HAP-1 (cell line): ENCODE measurements around the gene LRRC8E.

ENCODE experiments used
- DNase-seq, 2 experiments: peaks; one replicate each; pipeline ENCODE4 v3.0.0-alpha.2; 2016 to 2020; ENCODE audit warnings: low spot score in 2 of 2
- H3K27me3 ChIP-seq: fragments of 250-450 bp; sonication (Bioruptor Pico); 2 replicates; pipeline ENCODE4 v1.5.1; 2020; ENCODE audit warnings: low read depth, mild to moderate bottlenecking, moderate library complexity
- H3K36me3 ChIP-seq: fragments of 250-450 bp; sonication (Bioruptor Pico); replicated peaks from 2 replicates; pipeline ENCODE4 v1.5.1; 2020; ENCODE audit warnings: mild to moderate bottlenecking
- H3K4me1 ChIP-seq: fragments of 250-450 bp; sonication (Bioruptor Pico); 2 replicates; pipeline ENCODE4 v1.5.1; 2020; ENCODE audit warnings: mild to moderate bottlenecking
- H3K4me3 ChIP-seq: fragments of 250-450 bp; sonication (Bioruptor Pico); 2 replicates; pipeline ENCODE4 v1.5.1; 2020; ENCODE audit warnings: mild to moderate bottlenecking, moderate library complexity
- H3K9me3 ChIP-seq: fragments of 250-450 bp; sonication (Bioruptor Pico); 2 replicates; pipeline ENCODE4 v1.5.1; 2020; ENCODE audit warnings: mild to moderate bottlenecking, moderate library complexity
- in situ Hi-C: fragments of 300-500 bp; cut with MboI; formaldehyde crosslinking; loops from 3 replicates; pipeline ENCODE4 v1.14.3; 2020; ENCODE audit warnings: low sequenced_read_pairs, inconsistent platforms, mixed read lengths

LRRC8E gene

DNA sequence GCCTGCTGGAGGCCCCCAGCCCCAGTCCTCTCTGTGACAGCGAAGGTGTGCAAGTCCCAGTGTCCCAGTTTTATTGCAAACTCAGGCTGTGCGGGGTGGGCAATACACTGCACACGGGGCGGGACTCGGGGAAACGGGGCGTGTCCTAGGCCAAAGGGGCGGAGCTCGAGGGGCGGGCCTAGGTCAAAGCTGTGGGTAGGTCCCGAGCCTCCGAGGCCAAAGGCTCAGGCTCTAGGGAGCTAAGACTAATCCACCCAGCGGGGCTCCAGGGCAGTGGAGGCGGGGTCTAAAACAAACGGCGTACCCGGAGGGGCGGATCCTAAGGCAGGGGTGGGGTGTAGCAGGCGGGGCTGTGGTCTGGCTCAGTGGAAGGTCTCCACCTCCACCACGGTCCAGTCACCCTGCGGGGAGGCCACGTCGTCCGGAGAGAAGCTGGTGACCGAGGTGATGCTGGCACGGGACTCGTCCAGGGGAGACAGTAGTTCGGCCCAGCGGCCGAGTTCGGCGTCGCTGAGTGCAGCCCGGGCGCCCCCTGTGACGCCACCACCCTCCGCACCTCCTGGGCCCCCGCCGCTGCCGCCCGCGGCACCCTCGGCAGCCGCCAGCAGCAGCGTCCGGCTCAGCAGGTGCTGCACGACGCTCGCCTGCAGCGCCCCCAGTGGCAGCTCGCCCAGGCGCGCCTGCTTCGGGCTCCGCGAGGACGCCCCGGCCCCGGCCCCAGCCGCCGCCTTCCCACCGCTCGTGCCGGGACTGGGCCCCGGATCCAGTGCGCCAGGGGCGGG lies 19.4 kb upstream of the LRRC8E start:
- Histone ChIP-seq H3K4me3 (peak overlapping the region; percentile 27), H3K4me1 (peaks cover 32% of the 10 kb centered on the region), H3K27me3 (no peaks in the 10 kb centered on the region)

DNA sequence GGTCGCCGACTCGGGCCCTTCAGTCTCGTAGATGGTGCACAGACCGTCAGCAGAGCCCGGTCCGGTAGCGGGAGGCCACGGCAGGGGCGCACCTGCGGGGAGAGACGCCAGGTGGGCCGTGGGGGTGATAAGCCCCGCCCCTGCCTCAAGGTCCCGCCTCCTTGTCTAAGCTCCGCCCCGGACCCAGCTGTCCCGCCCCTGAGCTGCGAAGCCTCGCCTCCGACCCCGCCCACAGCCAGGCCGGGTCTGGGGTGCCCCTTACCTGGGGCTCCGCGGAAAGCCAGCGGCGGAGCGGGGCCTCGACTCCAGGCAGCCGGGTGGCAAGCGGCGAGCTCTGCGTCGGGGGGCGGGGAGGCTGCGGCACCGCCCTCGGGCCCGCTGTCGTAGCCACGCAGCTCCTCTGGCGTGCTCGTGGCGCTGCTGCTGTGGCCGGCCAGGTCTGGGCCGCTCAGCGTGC lies 18.8 kb upstream of the LRRC8E start:
- peak overlapping the region; percentile 27 for H3K4me3 ChIP-seq
- no peaks in the 10 kb centered on the region for H3K9me3 ChIP-seq
- 0 out of 2 replicates have a peak, but pooled peaks cover 4% of the 10 kb centered on the region for H3K36me3 ChIP-seq
- in situ Hi-C loops, result loop anchor here (5.0 kb wide), 1 partner anchor 53 kb away; the partner anchor contains the start of gene SNAPC2
- DNase-seq, result peak; percentile 34 to 83
- no peaks in the 10 kb centered on the region for H3K27me3 ChIP-seq
- peaks cover 33% of the 10 kb centered on the region for H3K4me1 ChIP-seq

More for the DNA sequence above, 19.4 kb upstream of the LRRC8E start:
- in situ Hi-C loops, result loop anchor here (5.0 kb wide), 1 partner anchor 53 kb away; the partner anchor contains the start of gene SNAPC2
- no peaks in the 10 kb centered on the region for H3K9me3 ChIP-seq
- 0 out of 2 replicates have a peak, but pooled peaks cover 4% of the 10 kb centered on the region for H3K36me3 ChIP-seq
- peak; percentile 94 to 97 for DNase-seq

DNA sequence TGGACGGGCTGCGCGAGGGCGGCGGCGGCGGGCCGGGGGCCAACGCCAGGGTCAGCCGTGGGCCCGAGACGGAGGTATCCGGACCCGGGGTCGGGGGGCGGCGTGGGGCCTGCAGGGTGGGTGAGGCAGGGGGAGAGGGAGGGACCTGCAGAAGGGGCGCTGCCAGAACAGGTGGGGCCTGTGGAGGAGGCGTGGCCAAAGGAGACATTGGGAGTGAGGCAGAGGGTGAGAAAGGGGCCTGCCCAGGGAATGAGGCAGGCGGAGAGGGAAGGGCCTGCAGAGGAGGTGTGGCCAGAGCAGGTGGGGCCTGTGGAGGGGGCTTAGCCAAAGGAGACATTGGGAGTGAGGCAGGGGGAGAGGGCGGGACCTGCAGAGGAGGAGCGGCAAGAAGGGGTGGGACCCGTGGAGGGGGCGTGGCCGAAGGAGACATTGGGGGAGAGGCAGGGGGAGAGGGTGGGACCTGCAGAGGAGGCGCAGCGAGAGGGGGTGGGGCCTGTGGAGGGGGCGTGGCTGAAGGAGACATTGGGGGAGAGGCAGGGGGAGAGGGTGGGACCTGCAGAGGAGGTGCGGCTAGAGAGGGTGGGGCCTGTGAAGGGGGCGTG lies 18.3 kb upstream of the LRRC8E start:
- H3K36me3 ChIP-seq, result 0 out of 2 replicates have a peak, but pooled peaks cover 4% of the 10 kb centered on the region
- H3K27me3 ChIP-seq, result no peaks in the 10 kb centered on the region
- in situ Hi-C loops, result loop anchor here (5.0 kb wide), 1 partner anchor 52 kb away; the partner anchor contains the start of gene SNAPC2
- H3K9me3 ChIP-seq, result no peaks in the 10 kb centered on the region
- peak overlapping the region; percentile 27; the same call in 1 of the 2 replicates for H3K4me3 ChIP-seq
- peaks cover 37% of the 10 kb centered on the region for H3K4me1 ChIP-seq
- DNase-seq, result peak; percentile 84 to 98

DNA sequence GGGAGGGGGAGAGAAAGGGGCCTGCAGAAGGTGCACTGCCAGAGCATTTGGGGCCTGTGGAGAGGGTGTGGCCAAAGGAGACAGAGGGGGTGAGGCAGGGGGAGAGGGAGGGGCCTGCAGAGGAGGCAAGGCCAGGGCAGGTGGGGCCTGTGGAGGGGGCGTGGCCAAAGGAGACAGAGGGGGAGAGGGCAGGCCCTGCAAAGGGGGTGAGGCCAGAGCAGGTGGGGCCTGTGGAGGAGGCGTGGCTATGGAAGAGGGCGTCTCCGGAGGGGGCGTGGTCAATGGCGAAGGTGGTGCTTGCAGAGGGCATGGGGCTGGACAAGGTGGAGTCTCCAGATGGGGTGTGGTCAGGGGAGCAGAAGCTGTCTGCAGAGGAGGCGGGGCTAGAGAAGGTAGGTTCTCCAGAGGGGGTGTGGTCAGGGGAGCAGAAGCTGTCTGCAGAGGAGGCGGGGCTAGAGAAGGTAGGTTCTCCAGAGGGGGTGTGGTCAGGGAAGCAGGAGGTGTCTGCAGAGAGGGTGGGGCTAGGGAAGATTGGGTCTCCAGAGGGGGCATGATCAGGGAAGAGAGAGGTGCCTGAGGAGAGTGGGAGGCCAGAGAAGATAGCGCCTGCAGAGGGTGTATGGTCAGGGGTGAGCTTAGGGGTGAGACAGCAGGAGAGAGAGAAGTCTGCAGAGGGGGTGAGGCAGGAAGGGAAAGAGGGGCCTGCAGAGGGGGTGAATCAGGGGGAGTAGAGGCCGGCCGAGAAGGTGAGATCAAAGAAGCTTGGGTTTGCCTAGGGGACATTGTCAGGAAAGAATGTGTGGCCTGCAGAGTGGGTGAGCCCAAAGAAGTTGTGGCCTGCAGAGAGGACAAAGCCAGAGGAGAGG lies 17.5 kb upstream of the LRRC8E start:
- Histone ChIP-seq H3K36me3 (0 out of 2 replicates have a peak, but pooled peaks cover 4% of the 10 kb centered on the region), H3K9me3 (no peaks in the 10 kb centered on the region), H3K4me3 (no peak overlapping the region), H3K27me3 (no peaks in the 10 kb centered on the region), H3K4me1 (peaks cover 37% of the 10 kb centered on the region)
- DNase-seq, result peak; percentile 66 to 97
- in situ Hi-C loops, result no loop called here

DNA sequence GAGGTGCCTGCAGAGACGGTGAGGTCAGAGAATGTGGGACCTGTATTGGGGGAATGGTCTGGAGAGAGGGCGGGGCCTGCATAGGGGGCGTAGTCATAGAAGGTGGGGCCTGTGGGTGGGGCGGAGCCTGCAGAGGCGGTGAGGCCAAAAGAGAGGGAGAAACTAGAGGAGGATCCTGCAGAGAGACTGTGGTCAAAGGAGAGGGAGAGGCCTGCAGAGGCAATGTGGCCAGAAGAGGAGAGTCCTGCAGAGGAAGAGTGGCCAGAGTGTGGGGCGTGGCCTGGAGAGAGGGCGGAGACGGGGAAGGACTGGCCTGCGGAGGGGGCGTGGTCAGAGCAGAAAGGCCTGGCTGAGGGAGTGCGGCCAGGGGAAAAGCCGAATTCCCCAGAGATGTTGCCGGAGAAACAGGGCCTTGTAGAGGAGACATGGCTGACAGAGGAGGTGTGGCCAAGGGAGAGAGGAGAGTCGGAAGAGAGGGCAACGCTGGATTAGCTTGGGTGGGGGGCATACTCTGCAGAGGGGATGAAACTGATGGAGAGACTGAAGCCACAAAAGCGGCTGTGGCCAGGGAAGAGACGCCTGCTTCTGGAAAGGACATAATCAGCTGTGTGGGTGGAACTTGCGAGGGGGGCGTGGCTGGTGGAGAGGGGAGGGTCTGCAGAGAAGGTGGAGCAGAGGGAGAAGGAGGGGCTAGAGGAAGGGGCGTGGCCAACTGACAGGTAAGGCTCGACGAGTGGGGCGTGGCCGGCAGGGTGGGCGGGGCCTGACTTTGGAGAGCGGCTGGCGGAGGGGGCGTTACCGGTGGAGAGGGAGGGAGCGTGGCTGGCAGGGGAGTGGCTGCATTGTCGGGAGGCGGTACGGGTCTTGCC lies 16.6 kb upstream of the LRRC8E start:
- in situ Hi-C loops, result no loop called here

DNA sequence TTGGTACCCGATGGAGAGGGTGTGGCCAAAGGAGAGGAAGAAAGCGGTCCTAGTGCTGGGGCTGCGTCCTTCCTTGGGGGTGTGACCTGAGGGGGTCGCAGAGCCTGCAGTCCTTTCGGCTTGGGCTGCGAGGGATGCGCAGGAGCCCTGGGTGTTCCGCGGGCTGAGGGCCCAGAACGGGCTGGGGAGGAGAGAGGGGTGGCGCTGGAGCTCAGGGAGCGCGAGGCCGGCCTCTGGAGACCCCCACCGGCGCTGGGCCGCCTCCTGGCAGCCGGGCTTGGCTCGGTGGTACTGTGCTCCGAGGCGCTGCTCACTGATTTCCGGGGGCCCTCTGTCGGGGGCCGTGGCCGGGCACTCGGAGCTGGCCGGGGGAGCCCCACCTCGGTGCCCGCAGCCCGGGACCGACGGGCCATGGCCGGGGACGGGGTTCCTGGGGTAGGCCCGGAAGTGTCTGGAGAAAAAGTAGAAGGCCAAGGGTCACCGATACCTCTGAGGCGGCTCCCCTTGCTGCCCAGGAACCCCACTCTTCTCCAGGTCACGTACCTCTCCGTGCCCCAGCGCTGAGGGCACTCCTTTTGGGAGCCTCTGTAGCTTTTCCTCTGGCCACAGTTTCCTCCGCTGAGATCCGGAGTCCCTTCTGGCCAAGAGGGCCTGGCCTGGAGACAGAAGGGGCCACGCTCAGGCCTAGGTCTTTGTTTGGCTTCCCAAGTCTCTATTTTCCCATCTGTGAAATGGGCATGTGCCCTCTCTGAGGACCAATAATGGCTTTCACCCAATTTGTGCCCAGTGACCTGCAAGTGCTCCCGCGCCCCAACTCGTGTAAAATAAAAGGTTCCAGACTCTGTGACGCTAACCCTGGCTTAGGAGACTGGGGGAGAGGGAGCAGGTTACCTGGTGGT lies 15.8 kb upstream of the LRRC8E start:
- H3K36me3 ChIP-seq, result 0 out of 2 replicates have a peak, but pooled peaks cover 4% of the 10 kb centered on the region
- H3K27me3 ChIP-seq, result no peaks in the 10 kb centered on the region
- DNase-seq, result no peak
- peaks cover 37% of the 10 kb centered on the region for H3K4me1 ChIP-seq
- H3K9me3 ChIP-seq, result no peaks in the 10 kb centered on the region
- in situ Hi-C loops, result no loop called here
- no peak overlapping the region for H3K4me3 ChIP-seq

More for the DNA sequence above, 16.6 kb upstream of the LRRC8E start:
- H3K36me3 ChIP-seq, result 0 out of 2 replicates have a peak, but pooled peaks cover 4% of the 10 kb centered on the region
- H3K4me3 ChIP-seq, result peak overlapping the region; percentile 12
- peak; percentile 92 to 100 for DNase-seq
- H3K4me1 ChIP-seq, result peaks cover 37% of the 10 kb centered on the region
- H3K9me3 ChIP-seq, result no peaks in the 10 kb centered on the region
- no peaks in the 10 kb centered on the region for H3K27me3 ChIP-seq

DNA sequence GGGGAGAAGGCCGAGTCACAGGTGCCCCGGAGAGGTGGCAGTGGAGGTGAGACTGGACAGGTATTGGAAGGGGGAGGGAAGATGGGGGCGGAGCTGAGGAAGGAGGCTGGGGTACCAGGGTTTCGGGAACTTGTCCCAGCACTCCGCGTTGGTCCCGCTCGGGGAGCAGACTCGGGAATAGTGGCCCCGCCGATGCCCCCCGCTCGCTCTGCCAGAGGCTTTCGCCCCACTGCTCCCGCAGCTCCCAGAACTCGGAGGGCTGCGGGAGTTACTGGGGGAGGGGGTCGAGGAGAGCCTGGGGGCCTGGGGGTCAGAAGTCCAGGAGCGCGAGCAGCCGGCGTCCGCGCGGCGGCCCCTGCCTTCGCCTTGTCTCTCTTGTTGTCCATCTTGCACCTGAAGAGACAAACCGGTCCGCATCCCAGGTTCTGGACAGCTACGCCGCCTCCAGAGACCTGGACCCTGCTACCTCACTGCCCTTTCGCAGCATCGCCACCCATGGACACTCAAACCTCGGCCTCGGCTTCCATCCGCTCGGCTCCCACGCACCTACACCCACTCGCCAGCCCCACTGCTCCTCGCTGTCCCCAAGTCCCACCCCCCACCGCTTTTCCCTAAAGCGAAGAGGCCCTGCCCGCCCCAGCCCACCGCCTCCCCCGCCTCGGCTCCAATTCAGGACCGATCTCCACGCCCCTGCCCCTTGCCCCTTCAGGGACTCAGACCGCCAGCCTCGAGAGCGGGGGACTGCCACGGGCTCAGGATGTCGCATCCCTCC lies 14.8 kb upstream of the LRRC8E start:
- H3K9me3 ChIP-seq, result no peaks in the 10 kb centered on the region
- 0 out of 2 replicates have a peak, but pooled peaks cover 4% of the 10 kb centered on the region for H3K36me3 ChIP-seq
- peaks cover 32% of the 10 kb centered on the region for H3K4me1 ChIP-seq
- H3K27me3 ChIP-seq, result no peaks in the 10 kb centered on the region
- peak overlapping the region; percentile 46 for H3K4me3 ChIP-seq
- peak in 1 of 2 experiments; percentile 44 for DNase-seq
- in situ Hi-C loops, result no loop called here

DNA sequence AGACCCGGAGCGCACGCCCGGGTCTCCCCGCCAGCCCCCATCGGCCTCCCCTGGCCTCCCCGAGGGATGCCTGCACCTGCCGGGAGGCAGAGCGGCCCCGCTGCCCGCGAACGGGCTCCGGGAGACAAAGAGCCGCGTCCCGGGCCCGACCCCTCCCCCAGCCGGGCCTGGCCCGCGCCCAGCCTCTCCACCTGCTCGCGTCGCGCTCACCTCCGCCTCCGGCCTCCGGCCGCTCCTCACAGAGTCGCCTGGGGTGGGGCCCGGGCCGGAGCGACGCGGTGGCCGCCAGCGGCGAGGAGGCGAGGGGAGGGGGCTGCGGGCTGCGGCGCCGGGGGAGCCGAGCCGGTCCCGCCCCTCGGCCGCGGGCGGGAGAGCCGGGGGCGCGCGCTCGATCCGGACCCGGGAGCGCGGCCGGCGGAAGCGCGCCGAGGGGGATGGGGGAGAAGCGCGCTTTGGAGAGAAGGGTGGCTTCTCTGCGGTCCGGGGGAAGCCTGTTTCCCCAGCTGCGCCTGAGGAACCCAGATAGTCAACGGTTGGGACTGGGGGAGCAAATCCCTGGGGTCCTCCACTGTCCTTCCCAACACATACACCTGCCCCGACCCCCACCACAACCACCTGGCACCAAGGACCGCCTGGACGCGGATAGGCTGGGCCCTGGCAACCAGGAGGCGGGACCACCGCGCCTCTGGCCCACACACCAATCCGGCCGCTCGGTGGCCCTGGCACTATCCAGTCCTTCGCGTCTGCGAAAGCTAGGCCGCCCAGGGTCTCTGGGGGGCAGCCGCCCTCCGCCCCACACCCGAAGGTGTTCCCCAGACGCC lies 14.0 kb upstream of the LRRC8E start, which contains the start of gene PRR36:
PRR36 (minus strand) TSS at position 315 of the 821 bp plus-strand sequence. CDS start 701 bp downstream, outside the sequence.
- H3K4me3 ChIP-seq, result peak within 1 kb of the TSS; percentile 46
- H3K4me1 ChIP-seq, result peaks cover 31% of the 10 kb centered on the region
- DNase-seq, result peak; percentile 59 to 81
- 0 out of 2 replicates have a peak, but pooled peaks cover 4% of the 10 kb centered on the region for H3K36me3 ChIP-seq
- no peaks in the 10 kb centered on the region for H3K9me3 ChIP-seq
- H3K27me3 ChIP-seq, result no peaks in the 10 kb centered on the region
- in situ Hi-C loops, result no loop called here

DNA sequence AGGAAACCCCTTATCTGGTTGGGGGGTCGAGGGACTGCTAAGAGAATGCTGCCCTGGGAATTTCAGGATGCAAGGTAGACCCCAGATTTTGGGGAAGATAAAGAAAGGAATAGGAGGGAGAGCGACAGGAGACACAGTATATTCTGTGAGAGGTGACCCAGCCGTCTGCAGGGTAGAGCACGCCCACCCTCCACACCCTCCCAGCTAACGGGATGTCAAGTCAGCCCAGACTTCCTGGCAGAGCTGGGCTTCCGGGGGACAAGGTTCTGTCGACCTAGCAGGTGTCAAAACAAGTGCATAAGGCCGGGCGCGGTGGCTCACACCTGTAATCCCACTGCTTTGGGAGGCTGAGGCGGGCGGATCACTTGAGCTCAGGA lies 13.4 kb upstream of the LRRC8E start:
- in situ Hi-C loops, result no loop called here
- H3K9me3 ChIP-seq, result no peaks in the 10 kb centered on the region
- H3K36me3 ChIP-seq, result 0 out of 2 replicates have a peak, but pooled peaks cover 4% of the 10 kb centered on the region
- H3K4me3 ChIP-seq, result peak overlapping the region; percentile 46
- no peak for DNase-seq
- H3K4me1 ChIP-seq, result peaks cover 25% of the 10 kb centered on the region
- no peaks in the 10 kb centered on the region for H3K27me3 ChIP-seq

DNA sequence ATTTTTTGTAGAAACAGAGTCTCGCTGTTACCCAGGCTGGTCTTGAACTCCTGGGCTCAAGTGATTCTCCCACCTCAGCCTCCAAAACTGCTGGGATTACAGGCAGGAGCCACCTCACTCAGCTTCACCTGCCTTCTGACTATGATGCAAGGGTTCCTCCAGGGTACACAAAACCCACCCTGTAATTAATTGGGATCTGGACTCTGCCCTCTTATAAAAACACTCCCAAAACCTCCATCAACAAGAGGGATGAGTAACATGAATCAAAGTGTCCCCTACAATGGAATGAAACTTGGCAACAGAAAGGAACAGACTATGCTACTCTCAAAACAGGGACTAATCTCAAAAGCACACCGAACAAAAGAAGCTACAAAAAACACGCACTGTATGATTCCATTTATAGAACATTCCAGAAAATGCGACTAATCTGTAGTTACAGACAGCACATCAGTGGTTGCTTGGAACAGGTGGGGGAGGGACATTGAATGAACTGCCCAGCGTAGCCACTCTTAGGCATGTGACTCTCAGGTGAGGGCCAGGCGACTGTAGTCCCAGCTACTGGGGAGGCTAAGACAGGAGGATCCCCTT lies 11.0 kb upstream of the LRRC8E start:
- no peak overlapping the region for H3K4me3 ChIP-seq
- H3K27me3 ChIP-seq, result no peaks in the 10 kb centered on the region
- 0 out of 2 replicates have a peak, but pooled peaks cover 4% of the 10 kb centered on the region for H3K36me3 ChIP-seq
- no peak for DNase-seq
- in situ Hi-C loops, result no loop called here
- H3K9me3 ChIP-seq, result no peaks in the 10 kb centered on the region; the same call in 1 of the 2 replicates
- H3K4me1 ChIP-seq, result peaks cover 11% of the 10 kb centered on the region
